ENCODE measurements around the gene ARHGEF11. TPM values are rescaled to one million over a fixed set of nuclear protein-coding genes. Genes with fewer than 3 reads are reported as not detected.

Gene ARHGEF11
- total and polyA plus RNA-seq, 9 of the 15 experiments (the other 6 are each of a cell fraction or from before 2014, with no cell fraction given), result 0.14 to 15.5 (median 9.0) TPM

DNA sequence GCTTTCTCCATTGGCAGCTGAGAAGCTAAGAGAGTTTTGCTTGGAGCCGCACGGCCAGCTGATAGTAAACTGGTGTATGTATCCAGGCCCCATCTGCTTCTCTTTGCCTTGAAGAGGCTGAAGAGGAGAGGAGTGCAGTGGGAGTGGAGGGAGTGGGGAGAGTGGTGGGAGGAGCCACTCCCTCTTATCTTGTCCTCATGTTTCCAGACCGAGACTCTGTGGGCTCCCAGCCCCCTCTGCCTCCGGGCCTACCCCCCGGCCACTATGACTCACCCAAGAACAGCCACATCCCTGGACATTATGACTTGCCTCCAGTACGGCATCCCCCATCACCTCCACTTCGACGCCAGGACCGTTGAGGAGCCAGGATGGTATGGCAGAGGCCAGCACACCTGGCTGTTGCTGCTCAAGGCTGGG lies 131.1 kb downstream of the ARHGEF11 start (continued):
- no peak for TF ChIP-seq CSDE1 (IDR thresholded peaks at IDR 0.05)
- no peak for TF ChIP-seq SRSF9 (IDR thresholded peaks at IDR 0.05; ENCODE audit: borderline replicate concordance, low read depth, low read length)
- TF ChIP-seq ZNF239 (CRISPR knock-in tag; IDR thresholded peaks at IDR 0.05), result no peak
- 0 out of 2 replicates have a peak, but pooled peaks have one; percentile 12 for TF ChIP-seq GATAD2B (IDR thresholded peaks at IDR 0.05; ENCODE audit: borderline replicate concordance)
- TF ChIP-seq HDAC2 (IDR thresholded peaks at IDR 0.05), result peak; percentile 93
- peak; percentile 94 for TF ChIP-seq SMARCA4 (IDR thresholded peaks at IDR 0.05)
- 0 out of 2 replicates have a peak, but pooled peaks have one; percentile 46 for TF ChIP-seq SMARCA5 (IDR thresholded peaks at IDR 0.05)
- no peak for TF ChIP-seq POLR2AphosphoS2 (IDR thresholded peaks at IDR 0.05; ENCODE audit: low read length)
- TF ChIP-seq FOS (IDR thresholded peaks at IDR 0.05; ENCODE audit: extremely low read depth, insufficient read length), result peak; percentile 58
- TF ChIP-seq, protein P1, sequence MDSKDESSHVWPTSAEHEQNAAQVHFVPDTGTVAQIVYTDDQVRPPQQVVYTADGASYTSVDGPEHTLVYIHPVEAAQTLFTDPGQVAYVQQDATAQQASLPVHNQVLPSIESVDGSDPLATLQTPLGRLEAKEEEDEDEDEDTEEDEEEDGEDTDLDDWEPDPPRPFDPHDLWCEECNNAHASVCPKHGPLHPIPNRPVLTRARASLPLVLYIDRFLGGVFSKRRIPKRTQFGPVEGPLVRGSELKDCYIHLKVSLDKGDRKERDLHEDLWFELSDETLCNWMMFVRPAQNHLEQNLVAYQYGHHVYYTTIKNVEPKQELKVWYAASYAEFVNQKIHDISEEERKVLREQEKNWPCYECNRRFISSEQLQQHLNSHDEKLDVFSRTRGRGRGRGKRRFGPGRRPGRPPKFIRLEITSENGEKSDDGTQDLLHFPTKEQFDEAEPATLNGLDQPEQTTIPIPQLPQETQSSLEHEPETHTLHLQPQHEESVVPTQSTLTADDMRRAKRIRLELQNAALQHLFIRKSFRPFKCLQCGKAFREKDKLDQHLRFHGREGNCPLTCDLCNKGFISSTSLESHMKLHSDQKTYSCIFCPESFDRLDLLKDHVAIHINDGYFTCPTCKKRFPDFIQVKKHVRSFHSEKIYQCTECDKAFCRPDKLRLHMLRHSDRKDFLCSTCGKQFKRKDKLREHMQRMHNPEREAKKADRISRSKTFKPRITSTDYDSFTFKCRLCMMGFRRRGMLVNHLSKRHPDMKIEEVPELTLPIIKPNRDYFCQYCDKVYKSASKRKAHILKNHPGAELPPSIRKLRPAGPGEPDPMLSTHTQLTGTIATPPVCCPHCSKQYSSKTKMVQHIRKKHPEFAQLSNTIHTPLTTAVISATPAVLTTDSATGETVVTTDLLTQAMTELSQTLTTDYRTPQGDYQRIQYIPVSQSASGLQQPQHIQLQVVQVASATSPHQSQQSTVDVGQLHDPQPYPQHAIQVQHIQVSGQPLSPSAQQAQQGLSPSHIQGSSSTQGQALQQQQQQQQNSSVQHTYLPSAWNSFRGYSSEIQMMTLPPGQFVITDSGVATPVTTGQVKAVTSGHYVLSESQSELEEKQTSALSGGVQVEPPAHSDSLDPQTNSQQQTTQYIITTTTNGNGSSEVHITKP (IDR thresholded peaks at IDR 0.05; ENCODE audit: partially characterized antibody), result peak; percentile 18
- 0 out of 2 replicates have a peak, but pooled peaks have one; percentile 29 for TF ChIP-seq RUNX1 (IDR thresholded peaks at IDR 0.05; ENCODE audit: low read depth)
- no peak for TF ChIP-seq EP400 (IDR thresholded peaks at IDR 0.05)
- TF ChIP-seq PCBP2 (IDR thresholded peaks at IDR 0.05; ENCODE audit: low read depth, low read length, poor library complexity, severe bottlenecking), result no peak
- no peak for TF ChIP-seq ZNF780A (CRISPR knock-in tag; IDR thresholded peaks at IDR 0.05)
- no peak for TF ChIP-seq SRSF7 (optimal IDR thresholded peaks at IDR 0.05; ENCODE audit: low read depth, low read length)
- TF ChIP-seq CREB1 (IDR thresholded peaks at IDR 0.05), result peak; percentile 31; the same call in 1 of the 2 replicates
- TF ChIP-seq CREB1 (CRISPR knock-in tag; IDR thresholded peaks at IDR 0.05), result no peak
- TF ChIP-seq LARP7 (IDR thresholded peaks at IDR 0.05), result no peak
- TF ChIP-seq, protein P2, sequence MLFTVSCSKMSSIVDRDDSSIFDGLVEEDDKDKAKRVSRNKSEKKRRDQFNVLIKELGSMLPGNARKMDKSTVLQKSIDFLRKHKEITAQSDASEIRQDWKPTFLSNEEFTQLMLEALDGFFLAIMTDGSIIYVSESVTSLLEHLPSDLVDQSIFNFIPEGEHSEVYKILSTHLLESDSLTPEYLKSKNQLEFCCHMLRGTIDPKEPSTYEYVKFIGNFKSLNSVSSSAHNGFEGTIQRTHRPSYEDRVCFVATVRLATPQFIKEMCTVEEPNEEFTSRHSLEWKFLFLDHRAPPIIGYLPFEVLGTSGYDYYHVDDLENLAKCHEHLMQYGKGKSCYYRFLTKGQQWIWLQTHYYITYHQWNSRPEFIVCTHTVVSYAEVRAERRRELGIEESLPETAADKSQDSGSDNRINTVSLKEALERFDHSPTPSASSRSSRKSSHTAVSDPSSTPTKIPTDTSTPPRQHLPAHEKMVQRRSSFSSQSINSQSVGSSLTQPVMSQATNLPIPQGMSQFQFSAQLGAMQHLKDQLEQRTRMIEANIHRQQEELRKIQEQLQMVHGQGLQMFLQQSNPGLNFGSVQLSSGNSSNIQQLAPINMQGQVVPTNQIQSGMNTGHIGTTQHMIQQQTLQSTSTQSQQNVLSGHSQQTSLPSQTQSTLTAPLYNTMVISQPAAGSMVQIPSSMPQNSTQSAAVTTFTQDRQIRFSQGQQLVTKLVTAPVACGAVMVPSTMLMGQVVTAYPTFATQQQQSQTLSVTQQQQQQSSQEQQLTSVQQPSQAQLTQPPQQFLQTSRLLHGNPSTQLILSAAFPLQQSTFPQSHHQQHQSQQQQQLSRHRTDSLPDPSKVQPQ (CRISPR knock-in tag; IDR thresholded peaks at IDR 0.05; ENCODE audit: borderline replicate concordance), result no peak
- TF ChIP-seq, protein P3, sequence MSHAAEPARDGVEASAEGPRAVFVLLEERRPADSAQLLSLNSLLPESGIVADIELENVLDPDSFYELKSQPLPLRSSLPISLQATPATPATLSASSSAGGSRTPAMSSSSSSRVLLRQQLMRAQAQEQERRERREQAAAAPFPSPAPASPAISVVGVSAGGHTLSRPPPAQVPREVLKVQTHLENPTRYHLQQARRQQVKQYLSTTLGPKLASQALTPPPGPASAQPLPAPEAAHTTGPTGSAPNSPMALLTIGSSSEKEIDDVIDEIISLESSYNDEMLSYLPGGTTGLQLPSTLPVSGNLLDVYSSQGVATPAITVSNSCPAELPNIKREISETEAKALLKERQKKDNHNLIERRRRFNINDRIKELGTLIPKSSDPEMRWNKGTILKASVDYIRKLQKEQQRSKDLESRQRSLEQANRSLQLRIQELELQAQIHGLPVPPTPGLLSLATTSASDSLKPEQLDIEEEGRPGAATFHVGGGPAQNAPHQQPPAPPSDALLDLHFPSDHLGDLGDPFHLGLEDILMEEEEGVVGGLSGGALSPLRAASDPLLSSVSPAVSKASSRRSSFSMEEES (CRISPR knock-in tag; IDR thresholded peaks at IDR 0.05), result no peak
- TF ChIP-seq IRF9 (tag; IDR thresholded peaks at IDR 0.05), result no peak

Data from K562 (cell line).